HEK293T (cell line): ENCODE measurements around the gene FAM168B.

Source experiments
- CTCF ChIA-PET: fragments of 350-600 bp; formaldehyde crosslinking; extraction: SDS; loops from one replicate; lab custom pipeline; 2021; ENCODE audit warnings: antibody characterized with exemption, inconsistent platforms; lab: Yijun Ruan, JAX
- POLR2A ChIA-PET: fragments of 350-600 bp; formaldehyde crosslinking; extraction: SDS; loops from one replicate; lab custom pipeline; 2020; ENCODE audit warnings: antibody characterized with exemption, inconsistent platforms; lab: Yijun Ruan, JAX
- DNase-seq: peaks from one replicate; pipeline ENCODE4 v3.0.0; 2012; ENCODE audit warnings: mixed read lengths; ENCODE audit errors: extremely low spot score
- ARNT ChIP-seq: fragments of 450-650 bp; IDR thresholded peaks from 2 replicates; pipeline ENCODE4 v1.6.1; 2017; ENCODE audit warnings: mild to moderate bottlenecking
- BHLHE40 ChIP-seq: fragments of 450-650 bp; IDR thresholded peaks from 2 replicates; pipeline ENCODE4 v1.6.1; 2016; ENCODE audit warnings: mild to moderate bottlenecking, moderate library complexity, borderline replicate concordance
- CTBP1 ChIP-seq: fragments of 450-650 bp; IDR thresholded peaks from 2 replicates; pipeline ENCODE4 v1.6.1; 2016; ENCODE audit warnings: borderline replicate concordance
- ELF4 ChIP-seq: fragments of 450-650 bp; IDR thresholded peaks from 2 replicates; pipeline ENCODE4 v1.6.1; 2017; ENCODE audit warnings: antibody characterized with exemption
- FOXA1 ChIP-seq: fragments of 450-650 bp; IDR thresholded peaks from 2 replicates; pipeline ENCODE4 v1.6.1; 2016; ENCODE audit warnings: mild to moderate bottlenecking
- FOXK2 ChIP-seq: fragments of 450-650 bp; IDR thresholded peaks from 2 replicates; pipeline ENCODE4 v1.6.1; 2016; ENCODE audit warnings: mild to moderate bottlenecking
- FOXM1 ChIP-seq: fragments of 450-650 bp; IDR thresholded peaks from 2 replicates; pipeline ENCODE4 v1.6.1; 2017; ENCODE audit warnings: mild to moderate bottlenecking, borderline replicate concordance
- HDGF ChIP-seq: fragments of 450-650 bp; IDR thresholded peaks from 2 replicates; pipeline ENCODE4 v1.6.1; 2017; ENCODE audit warnings: antibody characterized with exemption, borderline replicate concordance
- L3MBTL2 ChIP-seq: fragments of 450-650 bp; conservative IDR thresholded peaks from 2 replicates; pipeline ENCODE4 v1.6.1; 2016; ENCODE audit warnings: mild to moderate bottlenecking
- LEF1 ChIP-seq: fragments of 450-650 bp; IDR thresholded peaks from 2 replicates; pipeline ENCODE4 v1.6.1; 2017; ENCODE audit warnings: mild to moderate bottlenecking, borderline replicate concordance
- NFRKB ChIP-seq: fragments of 450-650 bp; IDR thresholded peaks from 2 replicates; pipeline ENCODE4 v1.6.1; 2016; ENCODE audit warnings: mild to moderate bottlenecking, moderate library complexity
- SP1 ChIP-seq: fragments of 450-650 bp; IDR thresholded peaks from 2 replicates; pipeline ENCODE4 v1.6.1; 2017
- SUZ12 ChIP-seq: fragments of 450-650 bp; IDR thresholded peaks from 2 replicates; pipeline ENCODE4 v1.6.1; 2016; ENCODE audit warnings: mild to moderate bottlenecking
- TARDBP ChIP-seq: fragments of 450-650 bp; IDR thresholded peaks from 2 replicates; pipeline ENCODE4 v1.6.1; 2016
- ZNF384 ChIP-seq: fragments of 450-650 bp; IDR thresholded peaks from 2 replicates; pipeline ENCODE4 v1.6.1; 2016
- TF ChIP-seq, protein P1 (sequence below): fragments of 450-650 bp; IDR thresholded peaks from 2 replicates; pipeline ENCODE4 v1.6.1; 2016

Gene FAM168B

GRCh38 chr2:131052741-131053263, 40.5 kb downstream of the FAM168B start:
- POLR2A ChIA-PET: no interaction called here

GRCh38 chr2:131050896-131051295, 42.4 kb downstream of the FAM168B start:
- TF ChIP-seq FOXK2 (no peak), FOXA1 (no peak), LEF1 (no peak), SP1 (no peak), ARNT (no peak), CTBP1 (no peak), TARDBP (no peak), ZNF384 (no peak), NFRKB (no peak), HDGF (no peak), L3MBTL2 (no peak), ELF4 (no peak), SUZ12 (no peak), FOXM1 (no peak), BHLHE40 (no peak)
- TF ChIP-seq, protein P1, sequence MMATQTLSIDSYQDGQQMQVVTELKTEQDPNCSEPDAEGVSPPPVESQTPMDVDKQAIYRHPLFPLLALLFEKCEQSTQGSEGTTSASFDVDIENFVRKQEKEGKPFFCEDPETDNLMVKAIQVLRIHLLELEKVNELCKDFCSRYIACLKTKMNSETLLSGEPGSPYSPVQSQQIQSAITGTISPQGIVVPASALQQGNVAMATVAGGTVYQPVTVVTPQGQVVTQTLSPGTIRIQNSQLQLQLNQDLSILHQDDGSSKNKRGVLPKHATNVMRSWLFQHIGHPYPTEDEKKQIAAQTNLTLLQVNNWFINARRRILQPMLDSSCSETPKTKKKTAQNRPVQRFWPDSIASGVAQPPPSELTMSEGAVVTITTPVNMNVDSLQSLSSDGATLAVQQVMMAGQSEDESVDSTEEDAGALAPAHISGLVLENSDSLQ: no peak
- ChIA-PET POLR2A (no interaction called here), CTCF (no interaction called here)
- DNase-seq: no peak

More at GRCh38 chr2:131052741-131053263, 40.5 kb downstream of the FAM168B start:
- no peak for DNase-seq
- CTCF ChIA-PET: no interaction called here
- no peak for TF ChIP-seq ARNT
- TF ChIP-seq LEF1: no peak
- TF ChIP-seq CTBP1: no peak
- no peak for TF ChIP-seq SP1
- no peak for TF ChIP-seq FOXM1
- no peak for TF ChIP-seq FOXA1
- no peak for TF ChIP-seq BHLHE40
- no peak for TF ChIP-seq TARDBP
- no peak for TF ChIP-seq SUZ12
- TF ChIP-seq FOXK2: no peak
- TF ChIP-seq ZNF384: no peak
- TF ChIP-seq ELF4: no peak
- TF ChIP-seq HDGF: no peak
- no peak for TF ChIP-seq L3MBTL2
- TF ChIP-seq NFRKB: no peak

DNA sequence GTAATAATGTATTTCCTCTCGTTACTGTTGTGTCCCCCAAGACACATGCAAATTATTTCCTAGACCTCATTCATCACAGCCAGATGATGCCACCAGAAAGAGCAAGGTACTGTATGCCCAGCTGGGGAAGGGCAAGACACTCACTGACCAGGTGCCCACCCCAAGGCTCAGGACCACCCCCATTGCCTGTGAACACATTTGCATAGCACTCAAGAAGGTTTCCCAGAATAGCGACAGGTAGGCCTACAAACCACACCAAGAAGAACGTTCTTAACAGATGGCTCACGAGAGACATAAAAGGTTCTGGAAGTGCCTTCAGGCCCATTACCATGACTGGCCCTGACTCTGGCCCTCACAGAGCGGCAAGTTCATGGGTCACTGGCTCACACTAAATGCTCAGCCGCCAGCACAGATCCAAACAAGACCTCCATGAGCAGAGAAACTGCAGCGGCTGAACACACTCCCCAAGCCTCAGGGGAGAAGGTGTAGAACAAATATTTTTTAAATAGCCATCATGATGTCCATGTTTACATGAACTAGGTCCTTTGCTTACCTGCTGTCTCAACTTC, 44.0 kb downstream of the FAM168B start:
- CTCF ChIA-PET: no interaction called here
- POLR2A ChIA-PET: no interaction called here
- TF ChIP-seq TARDBP (no peak), FOXA1 (no peak), FOXM1 (no peak), L3MBTL2 (no peak)
- TF ChIP-seq, protein P1: no peak
- no peak for DNase-seq

- TF ChIP-seq SUZ12 (no peak), FOXA1 (no peak), TARDBP (no peak), ZNF384 (no peak), HDGF (no peak), ELF4 (no peak), BHLHE40 (no peak), ARNT (no peak), CTBP1 (no peak), NFRKB (no peak), FOXM1 (no peak), SP1 (no peak), L3MBTL2 (no peak), LEF1 (no peak), FOXK2 (no peak)
- TF ChIP-seq, protein P1: no peak
- DNase-seq: no peak
- ChIA-PET CTCF (no interaction called here), POLR2A (no interaction called here)
Measured at GRCh38 chr2:131048641-131049040, 44.6 kb downstream of the FAM168B start.

- TF ChIP-seq ZNF384 (no peak), LEF1 (no peak)
- DNase-seq: no peak
- CTCF ChIA-PET: no interaction called here
- POLR2A ChIA-PET: no interaction called here
Measured at GRCh38 chr2:131047920-131048560, 45.2 kb downstream of the FAM168B start.
